GM12878 (cell line): ENCODE measurements around the gene STAT5B. TPM values are rescaled to one million over a fixed set of nuclear protein-coding genes. Genes with fewer than 3 reads are reported as not detected.

Experiments
- ATAC-seq: fragments of 200-7000 bp; cut with Tn5 transposase; 3 replicates; pipeline ENCODE4 v1.9.1; 2020; ENCODE audit warnings: mild to moderate bottlenecking, moderate library complexity
- BruUV-seq: library from RNA; stranded (reverse); fragments of 400-500 nt; replicated peaks from 2 replicates; lab custom pipeline; 2021; lab: Mats Ljungman, UMichigan
- CTCF ChIA-PET: fragments of 300-600 bp; sonication (Branson Sonifier 250); formaldehyde crosslinking; extraction: SDS; loops from one replicate; lab custom pipeline; 2021; ENCODE audit warnings: inconsistent platforms; lab: Yijun Ruan, JAX
- POLR2A ChIA-PET: fragments of 350-600 bp; formaldehyde crosslinking; extraction: SDS; loops from one replicate; lab custom pipeline; 2021; ENCODE audit warnings: inconsistent platforms; lab: Charles Lee
- RAD21 ChIA-PET: fragments of 300-600 bp; sonication (Branson Sonifier 250); formaldehyde crosslinking; loops from one replicate; lab custom pipeline; 2023; ENCODE audit warnings: antibody characterized with exemption; ENCODE audit not compliant: unreplicated experiment; lab: Charles Lee
- SMC1A ChIA-PET: fragments of 300-600 bp; sonication (Branson Sonifier 250); formaldehyde crosslinking; loops from one replicate; lab custom pipeline; 2023; ENCODE audit not compliant: unreplicated experiment, uncharacterized antibody; lab: Charles Lee
- DNase-seq: peaks from one replicate; pipeline ENCODE4 v3.0.0-alpha.2; 2011; ENCODE audit warnings: low read depth, low spot score
- FAIRE-seq: peaks from 3 replicates; lab custom pipeline; 2011; peaks lifted over from hg19 to GRCh38; lab: Jason Lieb, UNC
- H2AFZ ChIP-seq: 2 replicates; pipeline ENCODE4 v1.6.0; 2011; ENCODE audit warnings: low read depth, low read length, control low read depth; ENCODE audit not compliant: control insufficient read depth
- H3K27ac ChIP-seq: 2 replicates; pipeline ENCODE4 v1.5.1; 2011; ENCODE audit warnings: control low read depth; ENCODE audit not compliant: control insufficient read depth, insufficient read depth
- H3K27me3 ChIP-seq, 2 experiments: replicated peaks in 1 of 2; 2 replicates each; pipeline versions ENCODE4 v1.6.0 to v1.6.1; 2011; ENCODE audit warnings: low read length in 1 of 2; ENCODE audit not compliant: control insufficient read depth in 2 of 2, insufficient read depth in 2 of 2
- H3K36me3 ChIP-seq, 2 experiments: 2 replicates each; pipeline ENCODE4 v1.5.1; 2011; ENCODE audit warnings: low read length in 1 of 2; ENCODE audit not compliant: control insufficient read depth in 2 of 2, insufficient read depth in 2 of 2
- H3K4me1 ChIP-seq: 2 replicates; pipeline ENCODE4 v1.6.1; 2011; ENCODE audit warnings: mild to moderate bottlenecking, low read length, moderate library complexity, mixed read lengths; ENCODE audit not compliant: control insufficient read depth, insufficient read depth
- H3K4me2 ChIP-seq: 2 replicates; pipeline ENCODE4 v1.6.0; 2011; ENCODE audit warnings: control low read depth; ENCODE audit not compliant: control insufficient read depth, insufficient read depth
- H3K4me3 ChIP-seq: fragments of 200-600 bp; sonication (generic); 2 replicates; pipeline ENCODE4 v1.5.1; 2016
- H3K79me2 ChIP-seq: 2 replicates; pipeline ENCODE4 v1.6.0; 2011; ENCODE audit warnings: low read length; ENCODE audit not compliant: control insufficient read depth, insufficient read depth
- H3K9ac ChIP-seq: 2 replicates; pipeline ENCODE4 v1.8.0; 2011; ENCODE audit warnings: low read length, control low read depth, mixed read lengths; ENCODE audit not compliant: control insufficient read depth, insufficient read depth
- H3K9me3 ChIP-seq: replicated peaks from 3 replicates; pipeline ENCODE4 v1.5.1; 2011; ENCODE audit warnings: mild to moderate bottlenecking, low read length; ENCODE audit not compliant: control insufficient read depth, insufficient read depth
- H4K20me1 ChIP-seq: 2 replicates; pipeline ENCODE4 v1.6.0; 2011; ENCODE audit not compliant: control insufficient read depth, insufficient read depth
- IKZF1 ChIP-seq: fragments of 450-650 bp; conservative IDR thresholded peaks from 2 replicates; pipeline ENCODE4 v1.6.1; 2017; ENCODE audit warnings: antibody characterized with exemption, mild to moderate bottlenecking
- MTA3 ChIP-seq: IDR thresholded peaks from 2 replicates; pipeline ENCODE4 v1.6.1; 2012; ENCODE audit warnings: low read length, inconsistent platforms, borderline replicate concordance
- MYC ChIP-seq: IDR thresholded peaks from 2 replicates; pipeline ENCODE4 v1.6.1; 2011; ENCODE audit warnings: mild to moderate bottlenecking, low read length, moderate library complexity, inconsistent platforms; ENCODE audit not compliant: insufficient read depth, insufficient replicate concordance, insufficient read length, severe bottlenecking
- SRF ChIP-seq, 2 experiments: IDR thresholded peaks; 2 replicates each; pipeline ENCODE4 v1.6.1; 2011; ENCODE audit warnings: low read depth in 2 of 2, low read length in 2 of 2, mild to moderate bottlenecking in 1 of 2, moderate library complexity in 1 of 2
- ZBED1 ChIP-seq: IDR thresholded peaks from 2 replicates; pipeline ENCODE4 v1.6.1; 2016; ENCODE audit warnings: borderline replicate concordance
- WGBS: methylation state at CpG from one replicate; pipeline ENCODE4 v1.1.6; 2016; ENCODE audit warnings: low lambda C conversion rate; ENCODE audit not compliant: insufficient replicate concordance, insufficient coverage; ENCODE audit errors: missing lambda C conversion rate; 5-methylcytosine and 5-hydroxymethylcytosine counted together
- in situ Hi-C: fragments of 300-500 bp; cut with MboI; formaldehyde crosslinking; loops from 9 replicates; pipeline ENCODE4 v1.14.3; 2018; ENCODE audit warnings: mixed read lengths
- intact Hi-C: fragments of 100-400 bp; cut with micrococcal nuclease; formaldehyde crosslinking; loops from one replicate; pipeline ENCODE4 v1.14.2; 2022; ENCODE audit not compliant: unreplicated experiment
- polyA plus RNA-seq, 11 experiments: library from polyadenylated mRNA; depleted of rRNA in 4 of 11; unstranded in 6 of 11; stranded (reverse) in 5 of 11; fragments of >200 nt; fragmentation: Nextera tagmentation in 4 of 11; fragmentation: Illumina TruSeq in 1 of 11; extraction: Ambion mirVana in 4 of 11; extraction: Trizol in 1 of 11; gene quantifications; 1 replicate in 1 of 11; 2 replicates in 10 of 11; pipeline versions ENCODE4 v1.2.1 to v1.2.3, GENCODE V29; 2011 to 2016; ENCODE audit warnings: inconsistent platforms in 2 of 11, missing spikeins in 2 of 11, low read depth in 1 of 11
- total RNA-seq, 4 experiments: library from RNA; depleted of rRNA in 3 of 4; stranded (reverse); fragments of >200 nt in 3 of 4; fragmentation: Illumina TruSeq in 1 of 4; extraction: Trizol in 1 of 4; gene quantifications; 2 replicates each; pipeline versions ENCODE4 v1.2.1 to v1.2.3, GENCODE V29; 2013 to 2021

The STAT5B gene
- total and polyA plus RNA-seq, 10 of the 15 experiments (the other 5 are each of a cell fraction or from before 2014, with no cell fraction given) = 11.0 to 69.6 (median 46.7) TPM

DNA sequence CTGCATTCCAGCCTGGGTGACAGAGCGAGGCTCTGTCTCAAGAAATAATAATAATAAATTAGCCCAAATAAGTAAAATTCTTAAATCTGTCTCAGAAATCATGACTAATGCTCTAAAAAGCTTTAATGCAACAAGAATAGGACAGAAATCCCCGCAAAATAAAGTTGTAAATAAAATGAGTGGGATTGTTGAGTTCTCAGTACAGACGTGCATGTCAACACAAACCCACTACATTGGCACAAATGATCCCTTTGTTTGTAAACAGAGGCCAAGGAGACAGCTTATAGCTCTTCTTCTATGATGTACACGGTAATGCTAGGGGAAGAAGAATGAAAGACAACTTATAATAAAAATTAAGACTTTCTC is 6.0 kb downstream of the STAT5B start (continued):
- no peak for TF ChIP-seq SRF (IDR thresholded peaks at IDR 0.05; ENCODE audit: low read depth in 2 of 2, low read length in 2 of 2)

DNA sequence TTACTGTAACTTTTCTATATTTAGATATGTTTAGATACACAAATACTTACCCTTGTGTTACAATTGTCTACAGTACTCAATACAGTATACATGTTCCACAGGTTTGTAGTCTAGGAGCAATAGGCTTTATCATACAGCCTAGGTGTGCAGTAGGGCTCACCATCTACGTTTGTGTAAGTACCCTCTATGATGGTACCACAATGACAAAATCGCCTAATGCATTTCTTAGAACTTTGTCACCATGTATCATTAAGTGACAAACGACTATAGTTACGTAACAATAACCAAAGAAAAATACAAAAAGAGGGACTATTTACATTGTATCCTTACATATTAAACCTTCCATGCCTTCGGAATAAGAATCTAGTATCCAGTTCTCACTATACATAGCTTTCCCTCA is 8.0 kb downstream of the STAT5B start:
- ATAC-seq = no peak
- Histone ChIP-seq H2AFZ (no peak overlapping the region), H3K4me3 (no peak overlapping the region), H3K9ac (no peak overlapping the region), H3K27me3 (no peaks in the 10 kb centered on the region), H4K20me1 (no peaks in the 10 kb centered on the region), H3K36me3 (no peaks in the 10 kb centered on the region), H3K9me3 (no peaks in the 10 kb centered on the region; the same call in 2 of the 3 replicates), H3K4me2 (no peak overlapping the region), H3K79me2 (peaks cover 41% of the 10 kb centered on the region), H3K27ac (no peak overlapping the region), H3K4me1 (peaks cover 13% of the 10 kb centered on the region)
- ChIA-PET RAD21 (interaction anchor here (1.0 kb wide), 1 partner anchor 19 kb away, joined by 3 read pairs; no protein-coding TSS in a partner anchor), CTCF (interaction anchor here (0.6 to 1.4 kb wide), 5 partner anchors 9 to 121 kb away, joined by 3 to 6 read pairs (median 3); partner anchors contain the start of gene GHDC), POLR2A (interaction anchor here (2.1 kb wide), 1 partner anchor 120 kb away, joined by 6 read pairs; the partner anchor contains the start of gene STAT3), SMC1A (interaction anchor here (1.0 to 5.3 kb wide), 4 partner anchors 18 to 87 kb away, joined by 3 to 36 read pairs (median 6); partner anchors contain the start of gene KCNH4)
- TF ChIP-seq MTA3 = no peak
- TF ChIP-seq MYC = no peak
- no peak for TF ChIP-seq ZBED1
- TF ChIP-seq IKZF1 = no peak
- in situ Hi-C loops = no loop called here
- no peak for DNase-seq
- no peak for FAIRE-seq
- BruUV-seq = no TSS peak
- WGBS = 78% methylated on average over 5 of the region's 5 CpGs
- intact Hi-C loops = no loop called here
